ENCODE measurements around the gene VPS29. TPM values are rescaled to one million over a fixed set of nuclear protein-coding genes. Genes with fewer than 3 reads are reported as not detected.
"Not testable (repeated sequence)": the region's sequence is repeated elsewhere in the genome, so short reads cannot be mapped to it uniquely, and the experiment has no call there.

Gene VPS29
- total RNA-seq, 1 donor: 51.4 TPM

GRCh38 chr12:110466791-110467190 lies 35.1 kb downstream of the VPS29 start:
- H3K36me3 ChIP-seq (ENCODE audit: insufficient read depth, low read length): peaks cover 9% of the 10 kb centered on the region
- no peak overlapping the region for H3K4me3 ChIP-seq (ENCODE audit: insufficient read depth, low read length)
- H3K27ac ChIP-seq (ENCODE audit: low read depth, low read length): peak overlapping the region; percentile 64
- H3K9me3 ChIP-seq (ENCODE audit: low read depth, low read length): no peaks in the 10 kb centered on the region
- no peak overlapping the region for H2AFZ ChIP-seq (ENCODE audit: low read length)
- no peaks in the 10 kb centered on the region for H4K20me1 ChIP-seq (ENCODE audit: insufficient read depth, low read length)
- H3K27me3 ChIP-seq (ENCODE audit: insufficient read depth, low read length): no peaks in the 10 kb centered on the region
- H3K79me2 ChIP-seq (ENCODE audit: insufficient read depth, low read length): peaks cover 26% of the 10 kb centered on the region
- no peak for DNase-seq (ENCODE audit: insufficient read length, low spot score, missing footprints)
- peak overlapping the region; percentile 91 for H3K4me2 ChIP-seq (ENCODE audit: insufficient read depth, low read length)
- no peak for TF ChIP-seq CTCF (IDR thresholded peaks at IDR 0.05; ENCODE audit: extremely low read depth, low read depth, low read length)
- peaks cover 19% of the 10 kb centered on the region for H3K4me1 ChIP-seq (ENCODE audit: insufficient read depth, low read length)

- H2AFZ ChIP-seq (ENCODE audit: low read length): not testable (repeated sequence)
These were observed 36.1 kb downstream of the VPS29 start for GRCh38 chr12:110465765-110466164.

GRCh38 chr12:110465024-110465423 lies 36.9 kb downstream of the VPS29 start:
- TF ChIP-seq CTCF (IDR thresholded peaks at IDR 0.05; ENCODE audit: extremely low read depth, low read depth, low read length): no peak
- peaks cover 26% of the 10 kb centered on the region for H3K79me2 ChIP-seq (ENCODE audit: insufficient read depth, low read length)
- no peak for DNase-seq (ENCODE audit: insufficient read length, low spot score, missing footprints)
- H3K4me2 ChIP-seq (ENCODE audit: insufficient read depth, low read length): no peak overlapping the region
- no peaks in the 10 kb centered on the region for H3K9me3 ChIP-seq (ENCODE audit: low read depth, low read length)
- H3K4me3 ChIP-seq (ENCODE audit: insufficient read depth, low read length): no peak overlapping the region
- no peak overlapping the region for H2AFZ ChIP-seq (ENCODE audit: low read length)
- H3K27ac ChIP-seq (ENCODE audit: low read depth, low read length): no peak overlapping the region
- H4K20me1 ChIP-seq (ENCODE audit: insufficient read depth, low read length): no peaks in the 10 kb centered on the region
- H3K36me3 ChIP-seq (ENCODE audit: insufficient read depth, low read length): peaks cover 9% of the 10 kb centered on the region
- no peaks in the 10 kb centered on the region for H3K27me3 ChIP-seq (ENCODE audit: insufficient read depth, low read length)
- H3K4me1 ChIP-seq (ENCODE audit: insufficient read depth, low read length): peaks cover 19% of the 10 kb centered on the region

More at GRCh38 chr12:110465765-110466164, 36.1 kb downstream of the VPS29 start:
- DNase-seq (ENCODE audit: insufficient read length, low spot score, missing footprints); H3K36me3 ChIP-seq (ENCODE audit: insufficient read depth, low read length); H3K27ac ChIP-seq (ENCODE audit: low read depth, low read length); H3K4me3 ChIP-seq (ENCODE audit: insufficient read depth, low read length); H4K20me1 ChIP-seq (ENCODE audit: insufficient read depth, low read length); H3K27me3 ChIP-seq (ENCODE audit: insufficient read depth, low read length); H3K9me3 ChIP-seq (ENCODE audit: low read depth, low read length); H3K4me2 ChIP-seq (ENCODE audit: insufficient read depth, low read length): not testable (repeated sequence)
- Histone ChIP-seq H3K79me2 (ENCODE audit: insufficient read depth, low read length) (peaks cover 26% of the 10 kb centered on the region), H3K4me1 (ENCODE audit: insufficient read depth, low read length) (peaks cover 19% of the 10 kb centered on the region)

- not testable (repeated sequence) for H3K79me2 ChIP-seq (ENCODE audit: insufficient read depth, low read length); H3K9me3 ChIP-seq (ENCODE audit: low read depth, low read length); H3K4me2 ChIP-seq (ENCODE audit: insufficient read depth, low read length); H3K27me3 ChIP-seq (ENCODE audit: insufficient read depth, low read length); DNase-seq (ENCODE audit: insufficient read length, low spot score, missing footprints); H2AFZ ChIP-seq (ENCODE audit: low read length); H3K4me3 ChIP-seq (ENCODE audit: insufficient read depth, low read length); H4K20me1 ChIP-seq (ENCODE audit: insufficient read depth, low read length); H3K4me1 ChIP-seq (ENCODE audit: insufficient read depth, low read length); H3K27ac ChIP-seq (ENCODE audit: low read depth, low read length)
- peaks cover 17% of the 10 kb centered on the region for H3K36me3 ChIP-seq (ENCODE audit: insufficient read depth, low read length)
These were observed 40.7 kb downstream of the VPS29 start for GRCh38 chr12:110461189-110461588.

GRCh38 chr12:110458756-110459155 lies 43.2 kb downstream of the VPS29 start:
- H3K27me3 ChIP-seq (ENCODE audit: insufficient read depth, low read length): no peaks in the 10 kb centered on the region
- H4K20me1 ChIP-seq (ENCODE audit: insufficient read depth, low read length): no peaks in the 10 kb centered on the region
- no peak for TF ChIP-seq CTCF (IDR thresholded peaks at IDR 0.05; ENCODE audit: extremely low read depth, low read depth, low read length)
- peaks cover 13% of the 10 kb centered on the region for H3K36me3 ChIP-seq (ENCODE audit: insufficient read depth, low read length)
- DNase-seq (ENCODE audit: insufficient read length, low spot score, missing footprints): no peak
- no peaks in the 10 kb centered on the region for H3K4me1 ChIP-seq (ENCODE audit: insufficient read depth, low read length)
- no peak overlapping the region for H3K27ac ChIP-seq (ENCODE audit: low read depth, low read length)
- H3K9me3 ChIP-seq (ENCODE audit: low read depth, low read length): no peaks in the 10 kb centered on the region
- no peak overlapping the region for H2AFZ ChIP-seq (ENCODE audit: low read length)
- H3K79me2 ChIP-seq (ENCODE audit: insufficient read depth, low read length): no peaks in the 10 kb centered on the region
- H3K4me3 ChIP-seq (ENCODE audit: insufficient read depth, low read length): no peak overlapping the region
- H3K4me2 ChIP-seq (ENCODE audit: insufficient read depth, low read length): no peak overlapping the region

Data from osteoblast (primary cell).